HG03045 (cell line): Measurements from ENCODE around the gene VAPA.

ENCODE experiments used
- ATAC-seq: cut with Tn5 transposase; IDR thresholded peaks from one replicate; pipeline ENCODE4 v1.9.1; 2021; ENCODE audit warnings: mild to moderate bottlenecking, moderate library complexity; ENCODE audit not compliant: unreplicated experiment

Gene VAPA

DNA sequence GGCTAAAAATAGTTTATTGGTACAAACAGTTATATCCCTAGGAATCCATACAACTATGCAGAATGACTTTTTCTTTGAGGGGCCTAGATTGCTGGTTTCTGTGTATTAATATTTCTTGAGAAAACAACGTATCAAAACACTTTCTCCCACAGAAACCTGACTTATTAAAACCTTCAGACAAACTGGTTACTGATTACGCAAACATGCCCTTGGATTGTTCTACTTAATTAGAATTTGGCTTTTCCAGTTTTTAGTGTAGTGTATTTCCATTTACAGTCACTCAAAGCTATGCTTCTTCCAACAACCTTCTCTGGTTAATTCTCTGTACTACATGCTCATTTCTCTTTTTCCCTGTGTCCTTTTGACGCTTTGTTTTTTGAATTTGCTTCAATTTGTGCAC lies 20.0 kb downstream of the VAPA start:
- no peak for ATAC-seq

GRCh38 chr18:9934274-9934673 lies 20.5 kb downstream of the VAPA start:
- no peak for ATAC-seq

GRCh38 chr18:9941103-9941502 lies 27.3 kb downstream of the VAPA start:
- ATAC-seq = no peak

DNA sequence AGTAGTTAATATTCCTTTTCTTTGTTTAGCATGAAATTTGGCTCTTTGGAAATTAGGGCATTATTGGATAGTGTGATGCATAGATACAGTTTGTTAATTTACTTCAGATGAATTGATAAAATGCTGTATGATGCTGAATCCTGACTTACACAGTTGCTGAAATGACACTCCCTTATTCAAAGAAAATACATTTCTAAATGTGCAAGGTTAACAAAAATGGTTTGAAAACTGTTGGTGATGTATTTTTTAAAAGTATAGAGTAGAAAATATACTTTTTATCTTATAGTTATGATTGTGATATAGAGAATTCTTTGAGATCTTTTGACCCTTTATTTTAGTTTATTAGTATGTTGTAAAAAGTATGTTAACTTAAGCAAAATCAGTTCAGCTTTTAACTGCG lies 27.8 kb downstream of the VAPA start:
- ATAC-seq = no peak

- no peak for ATAC-seq
Measured at GRCh38 chr18:9943311-9943710, 29.5 kb downstream of the VAPA start.

DNA sequence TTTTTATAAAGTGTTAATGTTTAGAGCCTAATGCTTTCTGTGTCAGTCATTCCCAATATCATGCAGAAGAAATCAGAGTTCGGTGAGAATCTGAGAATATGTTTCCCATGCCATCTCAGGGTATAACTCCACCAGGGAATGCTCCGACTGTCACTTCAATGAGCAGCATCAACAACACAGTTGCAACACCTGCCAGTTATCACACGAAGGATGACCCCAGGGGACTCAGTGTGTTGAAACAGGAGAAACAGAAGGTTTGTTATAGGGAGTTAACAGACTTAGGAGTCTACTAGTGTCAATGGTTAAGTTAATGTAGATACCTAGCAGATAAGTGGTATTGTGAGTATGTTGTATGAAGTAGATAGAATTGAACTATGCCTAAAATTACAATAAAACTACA lies 31.0 kb downstream of the VAPA start:
- ATAC-seq = no peak

- ATAC-seq = no peak
Measured at GRCh38 chr18:9946831-9947230, 33.0 kb downstream of the VAPA start.

DNA sequence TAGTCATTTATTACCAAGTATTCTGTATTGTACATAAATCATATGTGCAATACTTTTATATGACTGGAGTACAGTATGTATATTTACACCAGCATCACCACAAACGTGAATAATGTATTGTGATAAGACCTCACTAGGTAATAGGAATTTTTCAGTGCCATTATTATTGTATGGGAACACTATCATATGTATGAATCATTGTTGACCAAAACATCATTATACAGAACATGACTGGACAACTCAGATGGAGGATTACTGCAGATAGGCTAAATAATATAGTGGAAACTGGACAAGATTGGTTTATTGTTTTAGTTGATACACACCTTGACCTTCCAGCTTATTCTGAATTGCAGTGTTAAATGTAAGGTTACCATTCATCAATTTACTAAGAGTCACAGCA lies 33.4 kb downstream of the VAPA start:
- no peak for ATAC-seq

- ATAC-seq = no peak
Measured at GRCh38 chr18:9949315-9949714, 35.5 kb downstream of the VAPA start.

DNA sequence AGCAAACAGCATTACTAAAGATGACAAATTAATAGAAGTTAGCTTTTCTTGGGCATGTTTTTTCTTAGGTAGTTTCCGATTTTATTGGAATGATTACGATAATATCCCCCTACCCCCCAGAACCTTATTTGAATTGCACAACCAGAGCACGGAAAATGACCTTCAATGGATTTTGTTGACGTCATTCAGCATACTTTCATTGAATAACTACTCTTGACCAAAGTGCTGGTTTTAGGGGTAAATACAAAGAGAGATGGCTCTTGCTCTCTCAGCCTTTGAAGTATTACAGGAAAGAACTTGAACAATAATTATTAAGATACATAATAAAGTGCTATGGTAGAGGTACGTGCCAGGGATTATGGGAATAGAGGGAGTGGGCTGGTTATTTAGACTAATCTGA lies 36.0 kb downstream of the VAPA start:
- no peak for ATAC-seq

DNA sequence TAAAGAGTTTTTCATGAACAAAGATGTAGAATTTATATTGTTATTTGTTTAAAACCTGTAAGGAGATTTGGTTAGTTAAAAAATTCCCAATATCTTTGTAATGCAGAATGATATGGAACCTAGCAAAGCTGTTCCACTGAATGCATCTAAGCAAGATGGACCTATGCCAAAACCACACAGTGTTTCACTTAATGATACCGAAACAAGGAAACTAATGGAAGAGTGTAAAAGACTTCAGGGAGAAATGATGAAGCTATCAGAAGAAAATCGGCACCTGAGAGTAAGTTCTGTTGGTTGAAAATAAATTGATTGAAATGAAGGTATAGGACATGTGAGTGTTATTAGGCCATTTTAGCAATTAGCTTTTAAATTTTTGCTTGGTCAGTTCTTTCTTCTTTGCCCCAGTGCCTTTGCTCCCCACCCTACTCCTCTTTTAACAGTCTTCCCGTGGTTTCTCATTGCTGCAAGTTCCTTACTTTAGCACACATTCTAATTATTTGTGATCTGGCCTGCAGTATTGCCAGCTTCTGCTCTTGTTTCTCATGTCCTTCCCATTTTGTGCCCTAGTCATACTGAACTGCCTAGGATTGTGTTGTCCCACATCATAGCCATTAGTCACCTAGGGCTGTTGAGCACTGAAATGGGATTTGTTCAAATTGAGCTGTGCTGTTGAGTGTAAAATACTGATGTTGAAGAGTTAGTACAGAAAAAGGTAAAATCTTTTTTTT lies 36.6 kb downstream of the VAPA start:
- ATAC-seq = no peak

GRCh38 chr18:9951022-9951859 lies 37.4 kb downstream of the VAPA start:
- ATAC-seq = no peak

DNA sequence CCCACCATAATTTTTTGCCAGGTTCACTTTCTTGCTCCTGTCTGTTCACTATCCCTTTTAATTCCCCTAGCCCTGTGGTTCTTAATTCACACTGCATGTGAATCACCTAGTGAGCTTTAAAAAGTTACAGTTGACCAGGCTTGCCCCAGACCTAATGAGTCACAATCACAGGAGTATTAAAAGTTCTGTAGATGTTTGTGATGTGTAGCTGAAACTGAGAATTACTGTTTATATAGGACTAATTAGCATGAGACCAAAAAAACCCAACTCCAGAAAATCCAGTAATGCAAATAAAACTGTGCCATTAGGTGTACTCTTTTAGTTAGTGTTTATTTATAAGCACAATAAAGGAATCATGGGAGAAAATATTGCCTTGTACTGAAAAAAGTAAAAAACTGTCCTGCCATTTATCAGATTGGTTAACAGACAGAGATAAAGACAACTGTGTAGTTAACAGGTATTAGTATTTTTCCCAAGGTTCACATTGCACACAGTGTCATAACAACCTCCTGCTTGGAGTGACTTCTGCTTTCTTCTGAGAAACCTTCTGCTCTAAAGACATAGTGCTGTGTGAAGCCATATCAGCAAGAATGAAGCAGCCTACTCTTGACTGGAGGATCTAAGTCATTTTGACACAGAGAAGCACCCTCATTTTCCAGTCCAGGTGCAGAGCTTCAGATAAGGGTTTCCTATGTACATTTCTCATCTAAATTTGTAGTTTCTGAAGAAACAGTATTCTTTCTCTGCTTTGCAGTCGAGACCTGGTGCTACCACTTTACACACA lies 39.0 kb downstream of the VAPA start:
- ATAC-seq = no peak

- ATAC-seq = no peak
Measured at GRCh38 chr18:9958861-9959399, 45.1 kb downstream of the VAPA start.

DNA sequence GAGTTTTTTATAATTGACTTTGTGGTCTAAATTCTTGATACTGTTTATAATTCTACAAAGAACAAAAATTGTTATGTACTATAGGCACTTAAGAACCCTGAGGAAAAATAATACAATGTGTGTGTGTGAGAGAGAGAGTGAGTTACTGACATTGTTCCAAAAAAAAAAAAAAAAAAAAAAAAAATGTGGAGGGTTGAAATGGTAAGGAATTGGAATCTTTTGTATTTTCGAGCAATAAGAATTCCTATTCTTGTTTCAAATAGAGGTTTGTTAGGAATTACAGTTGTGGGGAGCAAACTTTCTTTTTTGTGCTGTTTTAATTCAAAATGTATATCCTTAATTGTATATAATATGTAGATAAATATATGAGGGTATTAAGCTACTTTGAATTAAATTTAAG lies 45.7 kb downstream of the VAPA start:
- ATAC-seq = no peak

GRCh38 chr18:9960258-9960904 lies 46.6 kb downstream of the VAPA start:
- no peak for ATAC-seq

GRCh38 chr18:9961041-9961440 lies 47.2 kb downstream of the VAPA start:
- ATAC-seq = no peak

- no peak for ATAC-seq
Measured at GRCh38 chr18:9965711-9966624, 52.2 kb downstream of the VAPA start.

- no peak for ATAC-seq
Measured at GRCh38 chr18:9968081-9968848, 54.4 kb downstream of the VAPA start.
